SKM-1 treated with dmso at 0.1 percent for 144 hours (cell line): ENCODE data around the gene ZNF780B.

Experiments used
- DNase-seq: peaks from one replicate; lab custom pipeline; 2025; ENCODE audit not compliant: unreplicated experiment; lab: John Stamatoyannopoulos, UW

ZNF780B gene

GRCh38 chr19:39983695-39984300, 72.2 kb downstream of the ZNF780B start:
- DNase-seq = no peak

GRCh38 chr19:39982883-39983282, 73.1 kb downstream of the ZNF780B start:
- no peak for DNase-seq
